Measurements from ENCODE around the gene SPINK1.

SPINK1 gene

GRCh38 chr5:147780924-147781573, 50.4 kb downstream of the SPINK1 start:
- no peak for TF ChIP-seq POLR2A (IDR thresholded peaks at IDR 0.05; ENCODE audit: low read depth, low read length)
- DNase-seq (ENCODE audit: insufficient read length, low spot score) (no peak), FAIRE-seq (no peak)

- FAIRE-seq (no peak), DNase-seq (ENCODE audit: insufficient read length, low spot score) (no peak)
- no peak for TF ChIP-seq POLR2A (IDR thresholded peaks at IDR 0.05; ENCODE audit: low read depth, low read length)
Measured at GRCh38 chr5:147779694-147780093, 51.8 kb downstream of the SPINK1 start.

- FAIRE-seq (no peak), DNase-seq (ENCODE audit: insufficient read length, low spot score) (no peak)
- no peak for TF ChIP-seq POLR2A (IDR thresholded peaks at IDR 0.05; ENCODE audit: low read depth, low read length)
Measured at GRCh38 chr5:147776989-147777388, 54.5 kb downstream of the SPINK1 start.

Data from H54 (cell line).